Measurements from ENCODE around the gene LSM8. TPM values are rescaled to one million over a fixed set of nuclear protein-coding genes. Genes with fewer than 3 reads are reported as not detected.
"Not testable (repeated sequence)": the region's sequence is repeated elsewhere in the genome, so short reads cannot be mapped to it uniquely, and the experiment has no call there.

LSM8 gene
- 67.1 TPM for total RNA-seq (2013)
- polyA plus RNA-seq (10 to 100 TPM; 23.4 to 42.6 (median 32.5) TPM), polyA minus RNA-seq (24.0 and 26.0 TPM in 2 replicates), total RNA-seq (13.5 to 56.7 (median 31.5) reads per million in 11 experiments)

DNA sequence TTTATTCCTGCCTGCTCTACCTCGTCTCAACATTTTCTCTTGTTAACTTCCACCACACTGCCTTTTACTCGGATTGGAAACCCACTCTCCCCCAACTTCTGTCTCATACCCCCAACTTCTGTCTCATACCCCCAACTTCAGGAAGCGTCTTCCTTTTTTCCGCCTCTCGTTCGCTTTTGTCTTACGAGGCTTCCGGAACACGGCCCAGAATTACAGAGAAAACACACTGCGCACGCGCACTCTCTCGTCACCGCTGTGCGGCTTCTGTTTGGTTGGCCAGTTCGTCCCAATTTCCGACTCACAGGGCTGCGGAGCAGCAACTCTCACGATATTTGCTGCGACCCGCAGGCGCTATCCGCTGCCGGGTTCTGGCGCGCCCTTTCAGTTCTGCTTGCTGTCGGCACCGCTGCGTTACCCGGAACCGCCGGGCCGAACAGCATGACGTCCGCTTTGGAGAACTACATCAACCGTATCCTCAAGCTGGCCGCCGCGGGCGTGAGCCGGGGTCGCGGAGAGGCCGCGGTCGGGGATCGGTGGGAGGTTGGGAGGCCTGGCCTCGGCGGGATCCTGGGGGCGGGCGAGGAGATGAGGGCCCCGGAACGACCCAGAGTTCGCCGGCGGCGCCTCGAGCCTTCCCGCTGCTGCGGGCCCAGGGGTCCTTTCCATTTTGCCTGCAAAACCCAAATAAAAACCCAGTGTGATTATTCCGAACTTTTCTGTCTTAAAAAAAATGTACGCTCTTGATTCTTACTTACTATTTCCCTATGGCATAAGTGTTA is at the start of gene LSM8:
LSM8 (plus strand) TSS at position 379 of the 779 bp plus-strand sequence; CDS start at position 439, 60 bp downstream.
- Histone ChIP-seq H3K27ac (ENCODE audit: low read depth in 1 of 2, low read length in 2 of 2) (peak within 1 kb of the TSS; percentile 74 to 96), H3K79me2 (ENCODE audit: insufficient read depth, low read length) (peaks cover 48% of the 10 kb centered on the region), H3K4me1 (ENCODE audit: control insufficient read depth in 1 of 2, insufficient read depth in 2 of 2, low read length in 2 of 2) (peaks cover 15 to 33% of the 10 kb centered on the region in 2 donors), H3K9me3 (replicated peaks in 1 of 2; ENCODE audit: control insufficient read depth in 1 of 2, insufficient read depth in 1 of 2, low read length in 2 of 2) (no peaks in the 10 kb centered on the region), H3K27me3 (ENCODE audit: control insufficient read depth in 2 of 2, insufficient read depth in 2 of 2, low read length in 2 of 2) (no peaks in the 10 kb centered on the region), H4K20me1 (ENCODE audit: insufficient read depth, low read length) (no peaks in the 10 kb centered on the region), H3K4me3 (replicated peaks in 1 of 3; ENCODE audit: low read depth in 2 of 3, low read length in 3 of 3) (peak within 1 kb of the TSS; percentile 64 to 99 (median 83)), H2AFZ (ENCODE audit: insufficient read depth, low read depth, low read length, poor library complexity, severe bottlenecking) (peak within 1 kb of the TSS; percentile 83), H3K9ac (ENCODE audit: insufficient read depth, low read length, poor library complexity, severe bottlenecking) (peak within 1 kb of the TSS; percentile 84), H3K4me2 (replicated peaks; ENCODE audit: extremely low read depth, low read length, poor library complexity, severe bottlenecking) (peak within 1 kb of the TSS; percentile 91), H3K36me3 (replicated peaks in 1 of 2; ENCODE audit: control insufficient read depth in 1 of 2, insufficient read depth in 2 of 2, low read length in 2 of 2) (peaks cover 19 to 20% of the 10 kb centered on the region in 2 donors)
- H3K27ac Mint-ChIP-seq = peak within 1 kb of the TSS; percentile 98 to 100 (median 99)
- peak; percentile 99 to 100 (median 99) for DNase-seq
- WGBS (ENCODE audit: insufficient coverage) = under 1% methylated on average over 50 of the region's 62 CpGs
- H3K36me3 Mint-ChIP-seq = peaks cover 18 to 26% of the 10 kb centered on the region in 2 donors
- peaks cover 33% of the 10 kb centered on the region for H3K4me1 Mint-ChIP-seq
- TF ChIP-seq, protein P1, sequence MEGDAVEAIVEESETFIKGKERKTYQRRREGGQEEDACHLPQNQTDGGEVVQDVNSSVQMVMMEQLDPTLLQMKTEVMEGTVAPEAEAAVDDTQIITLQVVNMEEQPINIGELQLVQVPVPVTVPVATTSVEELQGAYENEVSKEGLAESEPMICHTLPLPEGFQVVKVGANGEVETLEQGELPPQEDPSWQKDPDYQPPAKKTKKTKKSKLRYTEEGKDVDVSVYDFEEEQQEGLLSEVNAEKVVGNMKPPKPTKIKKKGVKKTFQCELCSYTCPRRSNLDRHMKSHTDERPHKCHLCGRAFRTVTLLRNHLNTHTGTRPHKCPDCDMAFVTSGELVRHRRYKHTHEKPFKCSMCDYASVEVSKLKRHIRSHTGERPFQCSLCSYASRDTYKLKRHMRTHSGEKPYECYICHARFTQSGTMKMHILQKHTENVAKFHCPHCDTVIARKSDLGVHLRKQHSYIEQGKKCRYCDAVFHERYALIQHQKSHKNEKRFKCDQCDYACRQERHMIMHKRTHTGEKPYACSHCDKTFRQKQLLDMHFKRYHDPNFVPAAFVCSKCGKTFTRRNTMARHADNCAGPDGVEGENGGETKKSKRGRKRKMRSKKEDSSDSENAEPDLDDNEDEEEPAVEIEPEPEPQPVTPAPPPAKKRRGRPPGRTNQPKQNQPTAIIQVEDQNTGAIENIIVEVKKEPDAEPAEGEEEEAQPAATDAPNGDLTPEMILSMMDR (IDR thresholded peaks at IDR 0.05) = no peak
- peaks cover 0 to 7% (median 0%) of the 10 kb centered on the region in 7 donors for H3K9me3 Mint-ChIP-seq
- peaks cover 4 to 12% (median 11%) of the 10 kb centered on the region in 3 donors for H3K27me3 Mint-ChIP-seq (ENCODE audit: low read depth in 3 of 3)
- H3K4me3 Mint-ChIP-seq = peak within 1 kb of the TSS; percentile 91 to 99
- intact Hi-C loops (cut with micrococcal nuclease) = no loop called here

DNA sequence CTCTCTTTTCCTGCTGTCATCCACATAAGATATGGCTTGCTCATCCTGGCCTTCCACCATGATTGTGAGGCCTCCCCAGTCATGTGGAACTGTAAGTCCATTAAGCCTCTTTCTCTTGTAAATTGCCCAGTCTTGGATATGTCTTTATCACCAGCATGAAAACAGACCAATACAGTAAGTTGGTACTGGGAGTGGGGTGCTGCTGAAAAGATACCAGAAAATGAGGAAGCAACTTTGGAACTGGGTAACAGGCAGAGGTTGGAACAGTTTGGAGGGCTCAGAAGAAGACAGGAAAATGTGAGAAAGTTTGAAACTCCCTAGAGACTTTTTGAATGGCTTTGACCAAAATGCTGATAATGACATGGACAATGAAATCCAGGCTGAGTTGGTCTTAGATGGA is 49.5 kb upstream of the LSM8 start:
- H3K27ac ChIP-seq (ENCODE audit: low read depth in 1 of 2, low read length in 2 of 2); H4K20me1 ChIP-seq (ENCODE audit: insufficient read depth, low read length); intact Hi-C loops (cut with micrococcal nuclease); H3K27ac Mint-ChIP-seq; H3K9me3 ChIP-seq (replicated peaks in 1 of 2; ENCODE audit: control insufficient read depth in 1 of 2, insufficient read depth in 1 of 2, low read length in 2 of 2); H2AFZ ChIP-seq (ENCODE audit: insufficient read depth, low read depth, low read length, poor library complexity, severe bottlenecking); H3K79me2 ChIP-seq (ENCODE audit: insufficient read depth, low read length); H3K4me3 ChIP-seq (replicated peaks in 1 of 3; ENCODE audit: low read depth in 2 of 3, low read length in 3 of 3); H3K9ac ChIP-seq (ENCODE audit: insufficient read depth, low read length, poor library complexity, severe bottlenecking); H3K4me3 Mint-ChIP-seq; H3K4me1 ChIP-seq (ENCODE audit: control insufficient read depth in 1 of 2, insufficient read depth in 2 of 2, low read length in 2 of 2); H3K4me1 Mint-ChIP-seq; H3K27me3 ChIP-seq (ENCODE audit: control insufficient read depth in 2 of 2, insufficient read depth in 2 of 2, low read length in 2 of 2); DNase-seq; H3K27me3 Mint-ChIP-seq (ENCODE audit: low read depth in 3 of 3); H3K4me2 ChIP-seq (replicated peaks; ENCODE audit: extremely low read depth, low read length, poor library complexity, severe bottlenecking); H3K36me3 ChIP-seq (replicated peaks in 1 of 2; ENCODE audit: control insufficient read depth in 1 of 2, insufficient read depth in 2 of 2, low read length in 2 of 2); H3K36me3 Mint-ChIP-seq: not testable (repeated sequence)
- H3K9me3 Mint-ChIP-seq = peaks cover 1 to 20% (median 7%) of the 10 kb centered on the region in 7 donors

Measured in CD14-positive monocyte (primary cell).